Breast epithelium (tissue), 3 donors: Measurements from ENCODE around the gene SPOCK1.

Source experiments
- CTCF ChIP-seq, 3 donors: fragments of 450-650 bp; IDR thresholded peaks; one replicate each; pipeline ENCODE4 v1.5.1; 2016 to 2017; ENCODE audit warnings: antibody characterized with exemption in 3 of 3, mild to moderate bottlenecking in 3 of 3, moderate library complexity in 3 of 3
- POLR2A ChIP-seq: fragments of 450-650 bp; IDR thresholded peaks from one replicate; pipeline ENCODE4 v1.6.1; 2016; ENCODE audit warnings: antibody characterized with exemption, mild to moderate bottlenecking, moderate library complexity
- POLR2AphosphoS5 ChIP-seq, 3 donors: sonication (generic); formaldehyde crosslinking; IDR thresholded peaks; one replicate each; pipeline ENCODE4 v1.6.1; 2017; ENCODE audit warnings: antibody characterized with exemption in 3 of 3

DNA sequence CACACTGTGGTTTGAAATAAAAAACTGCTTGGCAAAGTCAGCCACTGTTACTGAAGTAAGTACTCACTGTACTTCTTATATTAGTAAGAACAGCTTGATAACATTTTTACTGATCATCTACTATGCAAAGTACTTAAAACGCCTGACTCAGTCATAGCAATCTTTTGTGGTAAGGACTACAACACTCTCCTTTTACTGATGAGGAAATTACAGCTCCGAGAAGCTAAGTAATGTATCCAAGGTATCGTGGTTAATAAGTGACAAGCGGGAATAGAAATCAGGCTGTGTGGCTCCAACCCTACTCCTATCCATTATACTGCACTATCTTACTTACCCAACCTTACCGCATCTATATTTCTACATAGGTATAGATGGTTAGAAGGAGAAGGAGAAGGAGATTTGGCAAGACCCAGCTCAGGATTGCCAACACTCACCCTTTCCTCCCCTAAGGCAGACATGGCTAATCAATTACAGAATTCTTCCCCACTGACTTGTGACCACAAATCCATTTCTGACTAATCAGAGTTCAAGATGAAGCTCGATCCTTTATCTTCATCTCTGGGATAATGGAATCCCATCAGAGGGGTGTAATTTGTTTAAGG lies 281.4 kb downstream of the SPOCK1 start:
- TF ChIP-seq CTCF (IDR thresholded peaks at IDR 0.05) (no peak), POLR2AphosphoS5 (IDR thresholded peaks at IDR 0.05) (no peak), POLR2A (no peak)
